Skin epidermis (tissue), 12 donors: Measurements from ENCODE around the gene WDR70.
"Not testable (repeated sequence)": the region's sequence is repeated elsewhere in the genome, so short reads cannot be mapped to it uniquely, and the experiment has no call there.

Experiments used
- H3K27ac ChIP-seq, 21 experiments: fragments of 200-600 bp; sonication (generic) in 11 of 21; one replicate each; pipeline ENCODE4 v1.5.0; 2020; ENCODE audit warnings: mild to moderate bottlenecking in 3 of 21, inconsistent platforms in 2 of 21, moderate library complexity in 2 of 21
- H3K4me3 ChIP-seq, 7 experiments: fragments of 200-600 bp; sonication (generic) in 2 of 7; one replicate each; pipeline ENCODE4 v1.5.0; 2020; ENCODE audit warnings: inconsistent platforms in 2 of 7, mild to moderate bottlenecking in 2 of 7, moderate library complexity in 1 of 7

Gene WDR70

GRCh38 chr5:37379100-37379628, at the start of gene WDR70:
Gene WDR70 (plus strand): TSS chr5:37379318. CDS start chr5:37379368, 50 bp downstream.
- Histone ChIP-seq H3K4me3 (peak within 1 kb of the TSS; percentile 66 to 99 (median 87)), H3K27ac (peak within 1 kb of the TSS in 20 of 21 experiments; percentile 48 to 86 (median 76))

- H3K4me3 ChIP-seq, H3K27ac ChIP-seq: not testable (repeated sequence)
These were observed 44.4 kb upstream of the WDR70 start for GRCh38 chr5:37334754-37335153.

- not testable (repeated sequence) for H3K27ac ChIP-seq, H3K4me3 ChIP-seq
These were observed 36.4 kb upstream of the WDR70 start for GRCh38 chr5:37342741-37343140.

GRCh38 chr5:37355161-37355560, 24.0 kb upstream of the WDR70 start:
- H3K27ac ChIP-seq, result no peak overlapping the region
- no peak overlapping the region for H3K4me3 ChIP-seq

- Histone ChIP-seq H3K27ac (peak overlapping the region; percentile 36 to 89 (median 83)), H3K4me3 (peak overlapping the region; percentile 68 to 93 (median 92))
These were observed 8.6 kb upstream of the WDR70 start for GRCh38 chr5:37370550-37370863.

- Histone ChIP-seq H3K27ac (peak within 1 kb of the TSS; percentile 36 to 89 (median 83)), H3K4me3 (peak within 1 kb of the TSS; percentile 68 to 93 (median 92))
These were observed 8.0 kb upstream of the WDR70 start, which contains the start of gene NUP155 for GRCh38 chr5:37370864-37371726. Gene NUP155 (minus strand): TSS chr5:37371106. CDS start chr5:37370977, 129 bp downstream.

GRCh38 chr5:37375091-37375490, 4.0 kb upstream of the WDR70 start:
- H3K27ac ChIP-seq, result no peak overlapping the region
- no peak overlapping the region for H3K4me3 ChIP-seq

GRCh38 chr5:37378066-37378465, 1.1 kb upstream of the WDR70 start:
- not testable (repeated sequence) for H3K4me3 ChIP-seq, H3K27ac ChIP-seq

- no peak overlapping the region for H3K4me3 ChIP-seq
- peak overlapping the region in 1 of 21 experiments; percentile 21 for H3K27ac ChIP-seq
These were observed 12.5 kb downstream of the WDR70 start for GRCh38 chr5:37391591-37391990.

- Histone ChIP-seq H3K4me3 (no peak overlapping the region), H3K27ac (no peak overlapping the region)
These were observed 17.2 kb downstream of the WDR70 start for GRCh38 chr5:37396352-37396751.

GRCh38 chr5:37400501-37400900, 21.4 kb downstream of the WDR70 start:
- H3K4me3 ChIP-seq, result no peak overlapping the region
- no peak overlapping the region for H3K27ac ChIP-seq

- Histone ChIP-seq H3K27ac (no peak overlapping the region), H3K4me3 (no peak overlapping the region)
These were observed 33.4 kb downstream of the WDR70 start for GRCh38 chr5:37412515-37412914.

- H3K4me3 ChIP-seq, H3K27ac ChIP-seq: not testable (repeated sequence)
These were observed 36.3 kb downstream of the WDR70 start for GRCh38 chr5:37415456-37415855.

- H3K27ac ChIP-seq, result no peak overlapping the region
- H3K4me3 ChIP-seq, result no peak overlapping the region
These were observed 38.2 kb downstream of the WDR70 start for GRCh38 chr5:37417347-37417746.

- H3K27ac ChIP-seq, result no peak overlapping the region
- no peak overlapping the region for H3K4me3 ChIP-seq
These were observed 45.3 kb downstream of the WDR70 start for GRCh38 chr5:37424441-37424840.

GRCh38 chr5:37428044-37428443, 48.9 kb downstream of the WDR70 start:
- no peak overlapping the region for H3K27ac ChIP-seq
- H3K4me3 ChIP-seq, result no peak overlapping the region

- Histone ChIP-seq H3K4me3 (no peak overlapping the region), H3K27ac (no peak overlapping the region)
These were observed 56.1 kb downstream of the WDR70 start for GRCh38 chr5:37435261-37435660.

- H3K4me3 ChIP-seq, result no peak overlapping the region
- no peak overlapping the region for H3K27ac ChIP-seq
These were observed 57.2 kb downstream of the WDR70 start for GRCh38 chr5:37436146-37436934.

GRCh38 chr5:37437711-37438110, 58.6 kb downstream of the WDR70 start:
- no peak overlapping the region for H3K4me3 ChIP-seq

GRCh38 chr5:37445783-37446182, 66.7 kb downstream of the WDR70 start:
- not testable (repeated sequence) for H3K4me3 ChIP-seq, H3K27ac ChIP-seq

More at GRCh38 chr5:37437711-37438110, 58.6 kb downstream of the WDR70 start:
- H3K27ac ChIP-seq, result no peak overlapping the region

GRCh38 chr5:37448941-37449340, 69.8 kb downstream of the WDR70 start:
- H3K27ac ChIP-seq, result no peak overlapping the region
- H3K4me3 ChIP-seq, result no peak overlapping the region
